Mucosa of stomach (tissue), 1 donor: ENCODE measurements around the gene PLAC9.
A peak's percentile ranks its signal among the peaks of the same experiment; 100 is the strongest.
"Not testable (repeated sequence)": the region's sequence is repeated elsewhere in the genome, so short reads cannot be mapped to it uniquely, and the experiment has no call there.

Experiments
- H3K27me3 ChIP-seq: one replicate; pipeline ENCODE4 v1.7.0; 2013; ENCODE audit warnings: mild to moderate bottlenecking, low read length; ENCODE audit not compliant: control insufficient read depth, insufficient read depth
- H3K36me3 ChIP-seq: one replicate; pipeline ENCODE4 v1.7.0; 2013; ENCODE audit warnings: low read length; ENCODE audit not compliant: control insufficient read depth, insufficient read depth
- H3K4me1 ChIP-seq: one replicate; pipeline ENCODE4 v1.7.0; 2013; ENCODE audit warnings: mild to moderate bottlenecking, low read length; ENCODE audit not compliant: control insufficient read depth, insufficient read depth
- H3K4me3 ChIP-seq: one replicate; pipeline ENCODE4 v1.7.0; 2013; ENCODE audit warnings: low read length
- H3K9ac ChIP-seq: one replicate; pipeline ENCODE4 v1.7.0; 2013; ENCODE audit warnings: mild to moderate bottlenecking, low read length, moderate library complexity
- H3K9me3 ChIP-seq: one replicate; pipeline ENCODE4 v1.7.0; 2013; ENCODE audit warnings: mild to moderate bottlenecking, low read length, moderate library complexity; ENCODE audit not compliant: control insufficient read depth
- donor health status: Pancreatic carcinoma.

PLAC9 gene, protein sequence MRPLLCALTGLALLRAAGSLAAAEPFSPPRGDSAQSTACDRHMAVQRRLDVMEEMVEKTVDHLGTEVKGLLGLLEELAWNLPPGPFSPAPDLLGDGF

DNA sequence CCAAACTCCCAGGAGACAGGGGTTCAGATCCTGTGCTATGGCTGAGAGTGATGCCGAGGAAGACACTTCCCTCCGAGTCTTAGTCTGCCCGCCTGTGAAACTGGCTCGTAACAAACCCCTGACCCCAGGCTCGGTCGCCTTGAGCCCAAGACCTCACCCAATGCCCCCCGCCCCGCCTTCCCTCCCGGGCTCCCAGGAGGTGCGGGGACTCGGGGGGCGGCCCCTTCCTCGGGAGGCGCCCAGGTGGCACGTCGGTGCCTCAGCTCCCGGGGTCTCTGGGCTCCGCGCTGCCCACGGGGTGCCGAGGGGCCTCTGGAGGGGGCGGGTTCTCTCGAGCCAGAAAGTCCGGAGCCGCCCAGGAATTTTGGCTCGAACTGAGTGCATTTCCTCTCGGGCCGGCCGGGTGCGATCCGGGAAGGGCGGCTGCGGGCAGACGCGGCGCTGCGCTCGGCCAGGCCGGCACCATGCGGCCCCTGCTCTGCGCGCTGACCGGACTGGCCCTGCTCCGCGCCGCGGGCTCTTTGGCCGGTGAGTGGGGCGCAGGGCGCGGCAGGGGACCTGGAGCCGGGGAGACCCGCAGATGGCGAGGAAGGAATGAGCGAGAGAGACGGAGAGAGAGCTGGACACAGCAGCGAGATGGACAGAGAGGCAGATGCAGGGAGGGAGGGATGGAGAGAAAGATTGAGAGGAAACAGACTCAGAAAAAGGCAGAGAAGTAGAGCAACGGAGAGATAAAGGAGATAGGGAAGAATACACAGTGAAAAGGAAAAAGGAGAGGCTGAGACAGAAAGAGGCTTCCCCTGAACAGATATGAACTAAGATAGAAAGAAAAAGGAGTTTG is at the start of gene PLAC9:
Gene PLAC9, plus strand, starts transcription at position 432 of the 841 bp plus-strand sequence. Its CDS starts 33 bp downstream, at position 465.
- Histone ChIP-seq H3K36me3 (no peaks in the 10 kb centered on the region), H3K4me3 (no peak within 1 kb of the TSS), H3K9ac (peak within 1 kb of the TSS; percentile 3), H3K4me1 (peaks cover 6% of the 10 kb centered on the region), H3K9me3 (no peaks in the 10 kb centered on the region), H3K27me3 (peaks cover 30% of the 10 kb centered on the region)

DNA sequence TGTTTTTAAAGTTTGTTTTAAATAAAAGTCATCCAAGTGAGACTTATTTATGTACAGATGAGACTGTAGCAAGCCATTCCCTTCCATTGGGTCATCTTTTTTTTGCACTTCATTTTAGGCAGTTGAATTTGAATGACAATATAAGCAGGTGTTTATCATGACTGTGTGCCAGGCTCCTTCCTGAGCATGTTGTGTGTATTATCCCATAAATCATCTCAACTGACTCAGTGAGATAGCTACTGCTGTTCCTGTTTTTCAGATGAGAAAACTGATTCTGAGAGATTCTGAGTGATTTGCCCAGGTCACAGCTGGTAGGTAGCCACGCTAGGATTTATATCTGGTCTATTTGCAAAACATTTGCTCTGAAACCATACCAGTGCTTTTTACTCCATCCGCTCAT is 42.4 kb upstream of the PLAC9 start:
- no peak overlapping the region for H3K9ac ChIP-seq
- H3K9me3 ChIP-seq = no peaks in the 10 kb centered on the region
- H3K36me3 ChIP-seq = no peaks in the 10 kb centered on the region
- H3K27me3 ChIP-seq = no peaks in the 10 kb centered on the region
- no peaks in the 10 kb centered on the region for H3K4me1 ChIP-seq
- no peak overlapping the region for H3K4me3 ChIP-seq

- H3K9me3 ChIP-seq = no peaks in the 10 kb centered on the region
- H3K36me3 ChIP-seq = no peaks in the 10 kb centered on the region
- H3K4me1 ChIP-seq = no peaks in the 10 kb centered on the region
- no peaks in the 10 kb centered on the region for H3K27me3 ChIP-seq
- no peak overlapping the region for H3K4me3 ChIP-seq
- no peak overlapping the region for H3K9ac ChIP-seq
Observed at GRCh38 chr10:80094231-80094630, 38.3 kb upstream of the PLAC9 start.

GRCh38 chr10:80098272-80098671 is 34.3 kb upstream of the PLAC9 start:
- not testable (repeated sequence) for H3K4me3 ChIP-seq, H3K4me1 ChIP-seq, H3K9me3 ChIP-seq, H3K27me3 ChIP-seq, H3K9ac ChIP-seq, H3K36me3 ChIP-seq

DNA sequence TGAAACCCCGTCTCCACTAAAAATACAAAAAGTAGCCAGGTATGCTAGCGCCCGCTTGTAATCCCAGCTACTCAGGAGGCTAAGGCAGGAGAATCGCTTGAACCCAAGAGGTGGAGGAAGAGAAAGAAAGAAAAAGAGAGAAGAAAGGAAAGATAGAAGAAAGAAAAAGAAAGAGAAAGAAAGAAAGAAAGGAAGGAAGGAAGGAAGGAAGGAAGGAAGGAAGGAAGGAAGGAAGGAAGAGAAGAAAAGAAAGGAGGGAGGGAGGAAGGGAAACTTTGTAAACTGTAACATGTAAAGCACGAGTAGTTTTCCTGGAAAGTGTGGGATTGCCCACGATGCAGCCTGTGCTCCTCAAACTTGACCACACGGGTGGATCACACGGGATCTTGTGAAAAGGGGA is 33.2 kb upstream of the PLAC9 start:
- not testable (repeated sequence) for H3K4me3 ChIP-seq, H3K9ac ChIP-seq, H3K4me1 ChIP-seq, H3K9me3 ChIP-seq, H3K27me3 ChIP-seq, H3K36me3 ChIP-seq

GRCh38 chr10:80100116-80100515 is 32.4 kb upstream of the PLAC9 start:
- no peaks in the 10 kb centered on the region for H3K36me3 ChIP-seq
- H3K27me3 ChIP-seq = no peaks in the 10 kb centered on the region
- no peaks in the 10 kb centered on the region for H3K9me3 ChIP-seq
- H3K4me3 ChIP-seq = no peak overlapping the region
- no peak overlapping the region for H3K9ac ChIP-seq
- no peaks in the 10 kb centered on the region for H3K4me1 ChIP-seq

DNA sequence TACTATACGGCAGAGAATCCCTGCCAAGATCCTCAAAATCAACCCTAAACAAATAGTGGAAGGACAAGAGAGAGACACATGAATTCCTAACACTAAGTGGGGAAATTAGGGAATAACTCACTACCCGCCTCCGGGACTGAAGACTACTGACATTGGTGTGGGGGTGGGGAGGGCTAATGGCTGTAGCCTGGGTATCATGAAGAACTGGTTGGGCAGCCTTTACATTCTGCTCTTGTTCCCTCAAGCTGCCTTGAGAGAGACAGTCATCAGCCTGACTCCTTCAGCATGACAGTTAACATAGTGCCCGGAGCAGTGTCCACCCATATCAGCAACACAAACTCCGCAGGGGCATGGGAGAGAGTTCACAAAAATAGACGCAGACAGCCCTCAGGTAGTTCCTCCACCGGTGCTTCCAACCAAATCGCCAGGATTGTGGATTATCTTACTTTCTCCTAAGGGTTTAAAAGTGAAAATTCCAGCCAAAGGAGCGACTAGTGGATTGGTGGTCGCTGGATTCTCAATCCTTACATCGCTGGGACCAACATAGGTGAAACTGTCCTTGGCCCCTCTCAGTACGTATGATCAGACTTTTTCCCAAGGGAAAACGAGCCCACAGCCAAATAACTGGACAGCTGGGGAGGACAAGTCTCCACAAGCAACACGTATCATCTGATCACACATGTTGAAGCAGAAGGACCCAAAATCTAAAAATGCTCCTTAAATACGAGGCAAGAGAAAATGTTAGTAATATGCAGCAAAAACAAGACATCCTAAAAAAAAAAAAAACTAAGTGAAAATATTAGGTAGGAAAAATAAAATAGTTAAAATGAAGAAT is 31.5 kb upstream of the PLAC9 start:
- Histone ChIP-seq H3K9ac (no peak overlapping the region), H3K36me3 (no peaks in the 10 kb centered on the region), H3K4me3 (no peak overlapping the region), H3K9me3 (no peaks in the 10 kb centered on the region), H3K4me1 (no peaks in the 10 kb centered on the region), H3K27me3 (no peaks in the 10 kb centered on the region)

DNA sequence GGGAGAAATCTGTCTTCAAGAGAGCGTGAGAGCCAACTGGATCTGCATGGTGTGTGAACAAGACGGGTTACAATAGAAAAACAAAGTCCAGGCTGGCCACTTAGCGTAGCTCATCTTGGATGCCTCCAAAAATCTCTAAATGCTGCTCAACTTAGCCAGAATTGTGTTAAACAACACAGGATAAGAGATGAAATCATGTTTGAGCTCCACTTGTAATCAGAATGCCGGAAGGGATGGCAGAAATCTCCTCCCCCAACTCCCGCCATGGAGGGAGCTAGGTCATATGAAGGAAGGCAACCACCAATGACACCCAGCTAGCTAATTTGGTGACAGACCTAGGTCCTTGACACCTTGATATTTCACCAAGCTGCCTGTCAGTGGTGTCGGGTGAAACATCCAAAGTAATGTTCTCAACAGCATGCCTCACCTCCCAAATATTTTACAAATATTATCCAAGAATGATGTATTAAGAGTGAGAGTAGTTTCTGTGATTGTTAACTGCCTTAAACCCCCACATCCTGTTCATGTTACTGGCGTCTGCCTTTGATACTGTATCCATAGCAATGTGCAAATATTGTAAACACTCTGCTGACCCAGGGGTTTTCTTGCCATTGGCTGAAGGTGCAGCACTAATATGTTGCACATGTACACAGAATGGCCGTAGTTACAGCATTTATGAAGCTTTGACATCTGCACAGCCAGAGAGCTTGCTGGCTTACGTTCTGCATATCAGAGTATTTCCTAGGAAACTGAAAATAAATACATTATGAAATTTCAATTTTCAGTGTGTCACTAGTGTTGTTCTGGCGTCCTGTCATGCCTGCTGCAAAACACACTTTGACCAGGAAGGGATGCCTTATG is 28.2 kb upstream of the PLAC9 start:
- H3K9ac ChIP-seq = no peak overlapping the region
- H3K4me1 ChIP-seq = no peaks in the 10 kb centered on the region
- H3K36me3 ChIP-seq = no peaks in the 10 kb centered on the region
- H3K27me3 ChIP-seq = no peaks in the 10 kb centered on the region
- no peak overlapping the region for H3K4me3 ChIP-seq
- no peaks in the 10 kb centered on the region for H3K9me3 ChIP-seq

GRCh38 chr10:80108576-80109239 is 23.8 kb upstream of the PLAC9 start:
- Histone ChIP-seq H3K27me3 (no peaks in the 10 kb centered on the region), H3K4me3 (no peak overlapping the region), H3K9ac (no peak overlapping the region), H3K36me3 (no peaks in the 10 kb centered on the region), H3K9me3 (no peaks in the 10 kb centered on the region), H3K4me1 (peaks cover 10% of the 10 kb centered on the region)

- Histone ChIP-seq H3K9ac (no peak overlapping the region), H3K36me3 (no peaks in the 10 kb centered on the region), H3K4me3 (no peak overlapping the region), H3K4me1 (peaks cover 10% of the 10 kb centered on the region), H3K27me3 (no peaks in the 10 kb centered on the region), H3K9me3 (no peaks in the 10 kb centered on the region)
Observed at GRCh38 chr10:80110986-80111385, 21.5 kb upstream of the PLAC9 start.

- Histone ChIP-seq H3K4me3 (no peak overlapping the region), H3K4me1 (no peaks in the 10 kb centered on the region), H3K9me3 (no peaks in the 10 kb centered on the region), H3K9ac (no peak overlapping the region), H3K36me3 (no peaks in the 10 kb centered on the region), H3K27me3 (no peaks in the 10 kb centered on the region)
Observed at GRCh38 chr10:80118669-80119068, 13.9 kb upstream of the PLAC9 start.
